ENCODE measurements around the gene CCDC182.

The CCDC182 gene

DNA sequence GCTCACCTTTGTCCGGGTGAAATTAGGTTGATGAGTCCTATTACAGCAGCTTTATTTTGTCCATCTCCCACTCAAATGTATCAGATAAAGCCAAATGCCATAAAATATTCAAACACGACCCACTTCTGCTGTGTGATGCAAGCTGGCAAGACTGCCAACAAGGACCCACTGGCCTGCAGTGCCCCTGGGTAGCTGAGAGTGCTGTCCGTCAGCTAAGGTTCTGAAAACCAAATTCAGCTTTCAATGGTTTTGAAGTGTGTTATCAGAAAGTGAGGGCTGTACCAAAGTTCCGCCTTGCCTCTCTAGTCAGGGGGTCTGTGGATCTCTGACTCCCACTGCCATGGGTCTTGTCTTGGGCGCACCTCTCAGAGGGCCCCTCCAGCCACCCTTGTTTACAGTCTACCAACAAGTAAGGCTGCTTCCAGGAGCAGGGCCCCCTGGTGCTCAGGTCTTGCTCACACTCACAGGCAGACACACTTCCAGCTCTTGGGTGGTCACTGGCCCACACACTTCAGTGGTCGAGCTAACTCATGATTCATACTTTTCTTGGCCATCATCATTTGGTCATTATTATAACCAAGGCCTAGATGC, 10.5 kb upstream of the CCDC182 start:
- no peak for DNase-seq

DNA sequence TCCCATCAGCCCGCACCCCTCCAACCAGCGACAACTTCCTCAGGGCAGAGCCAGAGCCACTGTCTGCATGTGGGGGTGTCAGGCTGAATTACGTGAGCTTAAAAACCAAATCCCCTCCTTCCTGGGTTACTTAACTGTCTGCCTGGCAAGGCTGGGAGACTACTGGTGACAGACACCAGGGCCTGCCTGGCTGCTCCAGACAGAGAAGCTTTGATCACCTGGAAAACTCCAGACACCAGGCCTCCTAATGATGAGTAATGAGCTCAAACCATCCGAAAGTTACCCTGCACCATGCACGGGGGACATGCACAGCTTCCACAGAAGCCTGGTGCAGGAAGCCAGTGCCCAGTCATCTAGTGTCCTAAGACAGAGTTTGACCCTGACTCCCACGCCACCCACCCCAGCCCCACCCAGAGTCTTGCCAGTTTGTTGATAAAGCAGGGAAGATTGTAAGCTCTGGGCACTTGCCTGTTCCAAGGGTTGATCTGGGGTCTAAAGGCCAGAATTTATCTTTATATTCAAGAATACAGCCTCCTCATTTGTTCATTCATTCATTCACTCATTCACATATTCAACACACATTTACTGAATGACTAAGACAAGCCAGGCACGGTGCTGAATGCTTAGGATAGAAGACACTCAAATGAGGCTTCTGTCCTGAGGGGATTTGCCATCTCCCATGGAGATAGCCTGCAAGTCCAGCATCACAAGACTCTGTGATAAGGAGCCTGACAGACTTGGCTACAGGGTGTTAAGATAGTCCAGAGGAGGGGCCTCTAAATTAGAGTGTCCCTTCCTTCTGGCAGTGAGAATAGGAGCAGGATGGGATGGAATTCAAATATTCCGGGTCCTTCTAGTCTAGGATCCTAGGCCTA, 7.2 kb upstream of the CCDC182 start:
- no peak for DNase-seq

DNA sequence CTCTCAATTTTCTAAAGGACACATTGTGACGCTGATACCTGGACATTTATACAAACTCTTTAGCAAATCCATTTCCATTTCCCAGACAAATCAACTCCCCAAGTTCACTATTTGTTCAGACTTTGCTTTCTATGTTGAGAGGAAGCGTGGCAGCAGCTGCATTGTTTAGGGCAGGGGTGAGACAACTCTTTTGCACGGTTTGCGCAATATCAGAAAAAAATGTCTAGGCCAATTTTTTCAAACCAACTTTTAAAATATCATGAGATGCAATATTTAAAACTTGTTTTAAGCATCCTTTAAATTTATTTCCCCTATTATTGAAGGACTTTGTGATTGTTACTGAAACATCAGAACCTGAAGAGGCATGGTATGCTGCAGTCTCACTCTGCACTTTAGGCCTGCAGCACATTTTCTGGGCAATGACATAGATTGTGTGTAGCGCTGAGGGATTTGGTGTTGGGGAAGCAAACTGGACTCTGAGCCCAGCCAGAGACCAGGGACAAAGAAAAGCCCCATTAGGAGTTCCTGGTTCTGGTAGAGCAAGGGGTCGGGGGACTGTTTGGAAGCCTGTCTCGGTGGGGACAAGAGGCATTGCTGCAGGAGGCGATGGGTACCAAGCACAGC, 6.4 kb upstream of the CCDC182 start:
- no peak for DNase-seq

DNA sequence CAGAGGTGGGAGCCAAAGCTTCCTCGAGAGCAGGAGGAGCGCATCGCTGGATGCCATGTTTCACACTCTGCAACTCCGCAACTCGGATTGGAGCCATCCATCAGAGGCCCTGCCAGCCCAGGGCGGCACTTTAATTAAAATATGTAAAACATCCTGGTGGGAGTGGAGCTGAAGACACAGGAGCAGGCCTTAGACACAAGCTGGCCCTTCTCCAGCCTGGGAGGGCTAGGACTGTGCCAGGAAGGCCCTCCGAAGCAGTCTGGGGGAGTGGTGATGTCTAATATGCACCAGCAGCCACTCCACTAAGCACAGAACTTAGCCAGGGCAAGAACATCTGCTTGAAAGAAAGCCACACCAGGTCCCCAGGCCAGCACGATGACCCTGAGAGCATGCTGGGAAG, 5.8 kb upstream of the CCDC182 start:
- DNase-seq = no peak

DNA sequence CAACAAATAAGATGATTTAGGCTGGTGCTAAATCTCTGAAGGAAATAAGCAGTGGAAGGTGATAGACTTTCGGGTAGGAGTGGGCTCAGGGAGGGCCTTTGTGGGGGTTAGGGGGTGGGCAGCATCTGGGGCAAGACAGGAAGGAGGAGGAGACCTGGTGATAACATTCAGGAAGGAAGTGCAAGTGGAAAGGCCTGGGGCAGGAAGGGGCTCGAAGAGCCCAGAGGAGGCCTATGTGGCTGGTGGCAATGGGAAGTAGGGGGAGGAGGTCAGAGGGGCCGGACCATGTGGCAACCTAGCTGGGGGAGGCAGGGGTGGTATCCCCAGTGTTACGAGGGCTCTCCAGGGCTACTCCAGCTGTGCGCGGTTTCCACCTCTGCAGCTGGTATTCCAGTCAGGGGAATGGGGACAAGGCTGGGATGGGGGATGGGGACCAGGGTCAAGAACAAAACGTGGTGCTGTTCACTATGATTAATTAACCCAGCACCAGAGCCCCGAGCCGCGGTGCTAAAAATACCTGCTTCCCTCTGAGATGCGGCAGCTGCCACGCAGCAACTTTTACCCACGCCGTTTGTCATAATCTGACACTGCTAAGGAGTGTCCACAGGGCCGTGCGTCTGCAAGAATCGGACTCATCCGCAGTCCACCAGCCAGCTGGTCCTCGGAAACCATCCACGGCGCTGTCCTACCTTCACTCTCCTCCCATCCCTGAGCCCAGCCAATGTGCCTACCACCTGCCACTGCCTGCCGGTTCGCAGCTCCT, 5.2 kb upstream of the CCDC182 start:
- DNase-seq = no peak

DNA sequence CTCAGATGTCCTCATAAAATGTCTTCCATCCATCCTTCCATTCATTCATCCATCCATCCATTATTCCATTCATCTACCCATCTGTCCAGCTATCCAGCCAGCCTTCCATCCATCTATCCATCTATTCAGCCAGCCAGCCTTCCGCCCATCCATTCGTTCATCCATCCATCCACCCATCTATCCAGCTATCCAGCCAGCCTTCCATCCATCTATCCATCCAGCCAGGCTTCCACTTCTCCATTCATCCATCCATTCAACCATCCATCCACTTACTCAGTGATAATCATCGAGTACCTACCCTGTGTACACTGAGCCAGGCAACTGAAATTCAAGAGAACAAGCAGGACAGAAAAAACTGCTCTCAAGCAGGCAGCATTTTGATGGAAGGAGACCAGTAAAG, 4.6 kb upstream of the CCDC182 start:
- DNase-seq = no peak

DNA sequence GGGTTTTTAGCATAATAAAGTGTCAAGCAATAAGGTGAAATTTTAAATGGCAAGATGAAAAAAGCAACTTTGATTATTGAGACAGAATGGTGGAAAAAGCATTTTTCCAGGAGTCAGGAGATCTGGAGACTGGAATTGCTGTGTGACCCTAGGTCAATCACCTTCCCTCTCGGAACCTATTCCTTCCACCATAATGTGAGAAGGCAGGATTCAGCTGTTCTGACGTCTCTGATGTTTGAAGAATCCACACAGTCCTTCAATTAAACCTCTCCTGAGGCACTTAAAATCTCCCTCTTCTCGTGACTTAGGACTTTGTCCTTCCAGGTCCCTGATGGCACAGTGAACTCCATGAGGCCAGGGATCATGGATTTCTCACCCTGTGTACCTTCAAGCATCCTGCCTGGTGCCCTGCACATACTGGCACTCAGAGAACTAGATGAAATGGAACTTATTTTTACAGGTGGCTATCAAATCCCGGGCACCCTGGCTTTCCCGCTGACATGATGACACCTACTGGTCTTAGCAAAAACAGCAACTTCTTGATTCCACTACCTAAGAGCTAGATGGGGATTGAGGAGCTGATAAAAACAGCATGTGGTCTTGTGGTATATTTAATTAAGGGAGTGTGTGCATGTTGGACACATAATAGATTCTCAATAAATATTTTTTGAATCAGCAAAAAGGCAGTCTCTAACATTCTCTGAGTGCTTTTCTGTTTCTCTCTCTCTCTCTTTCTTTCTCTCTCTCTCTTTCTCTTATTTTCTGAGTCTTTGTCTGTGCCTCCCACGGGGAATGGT, 2.3 kb upstream of the CCDC182 start:
- DNase-seq = peak; percentile 47

DNA sequence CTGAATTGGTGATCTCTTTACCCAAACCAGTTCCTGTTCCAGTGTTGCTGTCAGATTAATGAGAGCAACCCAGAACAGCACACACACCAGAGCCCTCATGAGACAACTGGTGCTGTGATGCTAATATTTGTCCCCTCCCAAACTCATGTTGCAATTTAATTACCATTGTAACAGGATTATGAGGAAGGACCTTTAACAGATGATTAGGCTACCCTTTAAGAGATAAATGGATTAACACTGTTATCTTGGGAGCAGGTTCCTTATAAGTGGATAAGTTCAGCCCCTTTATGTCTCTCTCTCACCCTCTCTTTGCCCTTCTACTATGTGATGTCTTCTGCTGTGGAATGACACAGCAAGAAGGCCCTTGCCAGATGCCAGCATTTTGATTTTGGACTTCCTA, 1.1 kb upstream of the CCDC182 start:
- no peak for DNase-seq

DNA sequence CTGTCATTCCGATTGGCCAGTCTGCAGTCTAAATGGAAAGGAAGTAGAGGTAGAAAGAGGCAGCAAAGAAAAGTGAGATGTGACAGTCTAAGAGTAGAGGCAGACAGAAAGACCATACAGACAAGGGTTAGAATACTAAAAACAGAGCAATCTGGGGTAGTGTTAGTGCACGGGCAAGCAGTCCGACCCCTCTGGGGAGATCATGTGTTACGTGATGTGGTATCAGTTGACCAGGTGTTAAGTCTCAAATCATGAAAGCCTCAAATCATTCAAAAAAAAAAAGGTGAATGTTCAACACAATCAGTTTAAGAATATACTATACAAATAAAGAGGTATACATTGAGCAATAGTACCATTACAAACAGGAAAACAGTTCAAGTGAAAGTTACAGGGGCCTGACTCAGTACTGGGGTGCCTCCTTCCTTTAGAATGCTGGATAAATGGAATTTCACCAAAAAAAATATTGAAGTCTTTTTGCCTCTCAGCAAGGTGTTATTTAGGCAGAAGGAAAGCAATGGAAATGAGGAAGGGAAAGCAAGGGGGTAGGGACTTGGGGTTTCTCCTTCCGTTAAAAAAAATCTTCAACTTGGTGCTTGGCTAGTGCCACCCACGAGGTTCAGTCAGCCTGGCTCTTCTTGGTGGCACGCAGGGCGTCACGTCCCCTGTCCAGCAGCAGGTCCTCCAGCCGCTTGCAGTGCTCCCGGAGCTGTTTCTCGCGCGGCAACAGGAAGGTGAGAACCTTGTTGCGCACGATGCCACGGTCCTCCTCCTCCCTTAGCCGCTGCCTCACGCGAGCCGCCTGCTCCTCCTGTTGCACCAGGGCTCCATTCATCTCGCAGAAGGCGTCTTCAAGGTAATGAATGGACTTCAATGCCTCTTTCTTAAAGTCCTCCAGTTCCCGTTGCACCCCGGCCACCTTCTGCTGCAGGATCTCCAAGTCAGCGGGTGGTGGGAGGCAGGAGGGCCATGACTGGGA, 616 bp downstream of the CCDC182 start:
- no peak for DNase-seq

DNA sequence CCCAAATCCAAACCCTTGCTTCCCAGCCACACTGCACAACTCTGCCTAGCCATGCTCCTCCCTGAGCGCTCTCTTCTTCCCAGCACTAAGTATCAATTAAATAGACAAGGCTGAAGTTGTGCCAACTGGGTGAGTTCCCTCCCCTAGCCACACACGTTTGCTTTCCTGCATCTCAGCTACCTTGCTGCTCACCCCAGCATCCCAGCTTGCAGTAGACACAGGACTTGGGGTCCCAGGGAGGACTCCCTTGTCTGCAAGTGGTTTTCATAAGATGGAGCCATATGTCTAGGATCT, 4.9 kb downstream of the CCDC182 start:
- DNase-seq = no peak

DNA sequence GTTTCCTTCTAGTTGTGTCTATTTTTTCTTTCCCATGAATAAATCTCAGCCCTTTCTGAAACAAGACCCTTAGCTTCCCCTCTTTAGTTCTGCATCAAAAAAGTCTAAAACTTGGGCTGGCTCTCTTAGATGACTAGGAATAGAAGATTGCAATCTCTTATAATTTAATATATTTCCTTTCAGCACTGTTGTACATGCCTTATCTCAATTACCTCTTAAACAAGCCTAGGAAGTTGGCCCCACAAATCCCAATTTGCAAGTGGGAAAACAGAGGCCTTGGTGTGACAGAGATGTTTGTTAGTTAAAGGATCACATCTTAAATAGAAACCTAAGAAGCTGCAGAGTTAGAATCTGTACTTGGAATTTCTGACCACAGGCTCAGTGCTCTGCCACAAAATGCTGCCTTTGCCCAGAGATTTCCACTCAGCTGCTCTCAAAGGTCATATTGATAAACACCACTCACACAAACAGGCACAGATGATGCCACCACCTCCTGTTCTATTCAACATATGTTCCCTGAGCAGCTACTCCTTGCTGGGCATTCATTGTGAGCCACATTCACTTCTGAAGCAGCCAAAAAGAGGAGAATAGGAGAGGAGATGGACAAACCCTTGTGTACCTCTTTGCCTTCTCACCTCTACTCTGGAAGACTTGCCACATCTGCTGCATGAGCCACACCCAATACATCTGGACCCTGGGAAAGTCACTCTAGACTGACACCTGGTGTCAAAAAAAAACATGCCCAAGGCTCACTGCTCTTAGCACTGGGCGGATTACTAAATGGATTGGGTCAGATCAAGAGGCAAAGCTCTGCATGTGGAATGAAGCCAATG, 5.5 kb downstream of the CCDC182 start:
- no peak for DNase-seq

DNA sequence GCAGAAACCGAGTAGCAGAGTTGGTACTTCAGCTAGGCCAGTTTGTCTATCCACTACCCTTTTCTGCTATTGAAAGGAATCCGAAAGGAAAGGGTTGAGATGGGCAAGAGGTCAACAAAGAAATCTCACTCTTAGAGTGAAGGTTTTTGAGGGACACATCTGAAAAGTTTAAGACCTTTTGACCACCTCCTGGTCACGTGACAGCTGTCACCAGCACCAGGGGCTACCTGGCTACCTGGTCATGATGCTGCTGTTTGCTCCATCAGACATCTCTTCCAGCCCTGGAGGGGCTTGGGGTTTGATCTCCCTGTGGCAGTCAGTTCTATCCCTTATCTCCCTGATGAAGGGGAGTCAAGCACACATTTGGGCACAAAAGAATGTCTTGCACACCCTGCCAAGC, 7.6 kb downstream of the CCDC182 start:
- DNase-seq = no peak

DNA sequence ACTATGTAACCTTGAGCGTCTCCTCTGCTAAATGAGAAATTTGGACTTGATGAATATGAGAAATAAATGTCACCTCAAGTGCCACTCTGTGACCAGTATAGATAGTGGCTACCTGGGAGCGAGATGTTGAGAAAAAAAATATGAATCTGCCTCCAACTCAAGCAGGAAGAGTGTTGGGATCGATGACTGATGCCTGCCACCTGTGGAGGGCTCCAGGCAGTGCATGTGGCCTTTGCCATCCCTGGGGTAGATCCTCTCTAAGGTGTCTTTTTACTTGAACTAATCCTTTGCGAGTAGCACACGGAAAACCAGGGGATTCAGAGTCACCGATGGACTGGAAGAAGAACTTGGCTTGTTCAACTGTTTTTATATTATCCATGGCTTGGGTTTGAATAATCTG, 9.4 kb downstream of the CCDC182 start:
- no peak for DNase-seq

DNA sequence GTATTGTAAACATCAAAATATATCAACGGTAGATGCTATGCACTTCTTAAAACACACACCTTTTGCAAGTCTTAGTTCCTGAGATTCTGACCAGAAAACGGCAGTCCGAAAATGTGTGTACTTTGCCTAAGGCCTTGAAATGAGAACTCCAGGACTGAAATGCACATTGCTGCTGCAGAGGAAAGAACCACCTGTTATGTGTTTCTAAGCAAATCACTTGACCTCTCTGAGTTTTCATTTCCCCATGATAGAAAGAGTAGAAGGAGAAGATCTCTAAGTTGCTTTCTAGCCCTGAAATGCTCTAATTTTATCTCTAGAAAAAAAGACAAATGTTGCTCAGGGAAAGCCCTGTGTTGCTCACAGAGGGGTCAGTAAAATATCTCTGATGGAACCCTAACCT, 9.9 kb downstream of the CCDC182 start:
- no peak for DNase-seq

DNA sequence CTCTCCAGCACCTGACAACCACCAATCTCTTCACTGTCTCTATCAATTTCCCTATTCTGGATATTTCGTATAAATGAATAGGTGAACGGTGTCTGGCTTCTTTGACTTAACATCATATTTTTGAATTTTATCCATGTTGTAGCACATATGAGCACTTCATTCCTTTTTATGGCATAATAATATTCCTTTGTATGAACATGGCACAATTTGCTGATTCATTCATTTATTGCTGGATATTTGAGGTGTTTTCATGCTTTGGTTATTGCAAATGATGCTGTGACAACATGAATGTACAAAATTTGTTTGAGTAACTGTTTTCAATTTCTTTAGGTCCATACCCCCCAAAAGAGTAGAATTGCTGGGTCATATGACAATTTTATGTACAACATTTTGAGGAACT, 12.0 kb downstream of the CCDC182 start:
- DNase-seq = no peak

DNA sequence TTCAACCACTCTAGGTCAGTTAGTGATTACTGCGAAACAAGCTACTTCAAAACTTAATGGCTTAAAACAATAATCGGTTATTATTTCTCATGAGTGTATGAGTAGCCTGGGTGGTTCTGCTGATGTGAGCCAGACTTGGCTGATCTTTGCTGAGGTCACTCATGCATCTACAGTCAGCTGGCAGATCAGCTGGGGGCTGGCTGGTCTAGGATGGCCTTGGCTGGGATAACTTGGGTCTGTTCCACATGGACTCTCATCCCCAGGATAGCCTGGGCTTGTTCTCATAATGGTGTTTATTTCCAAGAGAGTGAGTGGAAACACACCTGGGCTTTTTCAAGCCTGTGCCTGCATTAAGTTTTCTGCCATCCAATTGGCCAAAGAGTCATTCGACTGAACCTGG, 13.0 kb downstream of the CCDC182 start:
- DNase-seq = no peak

DNA sequence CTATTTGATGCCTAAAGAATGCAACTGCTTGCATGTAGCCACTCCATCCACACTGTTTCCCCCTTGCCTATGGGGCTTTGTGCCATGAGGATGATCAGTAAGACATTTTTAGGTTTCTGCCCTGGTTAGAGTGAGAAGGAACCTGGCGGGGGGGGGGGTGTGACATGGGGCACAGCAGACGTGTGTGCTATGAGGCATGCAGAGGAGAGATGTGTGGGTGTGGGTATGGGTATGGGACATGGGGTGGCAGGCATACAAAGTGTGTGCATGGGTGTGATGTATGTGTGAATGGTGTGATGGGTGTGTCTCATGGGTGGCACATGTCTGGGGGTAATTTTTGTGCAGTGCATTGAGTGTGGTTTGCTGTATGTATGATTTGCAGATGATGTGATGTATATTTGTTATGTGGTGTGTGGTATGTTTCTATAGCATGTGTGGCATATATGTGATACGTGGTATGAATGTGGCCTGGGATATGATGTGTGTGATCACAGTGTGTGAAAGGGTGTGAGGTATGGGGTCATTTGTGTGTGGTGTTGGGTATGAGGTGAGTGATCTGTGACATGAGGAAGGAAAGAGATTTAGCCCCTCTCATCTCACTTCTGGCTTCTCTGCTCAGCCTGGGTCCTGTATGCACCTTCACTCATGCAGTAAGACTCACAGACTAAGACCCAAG, 14.9 kb downstream of the CCDC182 start:
- DNase-seq = no peak

DNA sequence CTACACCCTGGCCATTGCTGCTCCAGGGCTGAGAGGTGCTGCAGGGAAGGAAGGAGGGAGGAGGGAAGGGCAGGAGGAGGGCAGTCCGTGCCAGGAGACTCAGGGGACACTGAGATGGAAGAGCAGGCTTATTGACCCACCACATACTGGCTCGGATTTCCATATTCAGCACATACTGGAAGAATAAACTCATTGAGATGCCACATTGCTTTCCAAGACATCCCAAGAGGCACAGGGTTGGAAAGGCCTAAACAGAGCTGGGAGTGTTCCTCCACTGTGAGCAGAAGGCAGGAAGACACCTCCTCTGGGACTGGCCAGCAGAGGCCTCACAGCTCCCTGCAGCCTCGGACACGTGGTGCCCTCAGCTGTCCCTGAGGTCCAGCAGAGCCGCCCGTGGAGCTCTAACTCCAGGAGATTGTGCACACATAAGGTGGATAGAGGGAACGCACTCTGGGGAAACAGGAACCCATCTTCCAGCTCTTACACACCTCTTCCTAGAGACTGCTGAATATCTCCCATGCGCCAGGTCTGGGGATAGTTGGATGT, 17.4 kb downstream of the CCDC182 start:
- DNase-seq = no peak

DNA sequence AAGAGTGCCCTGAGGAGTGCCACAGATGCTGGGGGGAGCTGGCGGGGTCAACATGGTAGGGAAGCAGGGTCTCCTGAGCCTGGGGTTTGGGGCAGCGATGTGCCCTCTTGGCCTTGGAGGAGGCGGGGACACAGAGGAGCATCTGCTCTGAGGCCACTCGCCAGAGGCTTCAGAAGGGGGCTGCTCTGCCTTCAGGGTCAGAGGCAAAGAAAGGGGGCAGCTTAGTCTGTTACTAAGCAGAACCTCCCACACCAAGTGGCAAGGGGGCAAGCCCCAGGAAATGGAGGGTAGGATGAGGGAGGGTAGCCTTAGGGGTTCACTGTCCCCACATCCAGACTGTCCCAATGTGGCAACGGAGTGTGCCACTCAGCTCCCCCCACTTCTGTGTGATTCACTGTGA, 18.3 kb downstream of the CCDC182 start:
- no peak for DNase-seq
